CD14-positive monocyte (primary cell): ENCODE measurements around the gene NSFL1C. TPM values are rescaled to one million over a fixed set of nuclear protein-coding genes. Genes with fewer than 3 reads are reported as not detected.

Experiments
- DNase-seq, 3 donors: peaks; one replicate each; pipeline ENCODE4 v3.0.0-alpha.2; 2011 to 2022
- H2AFZ ChIP-seq: 2 replicates; pipeline ENCODE4 v1.6.0; 2012; ENCODE audit warnings: mild to moderate bottlenecking, low read depth, low read length, inconsistent platforms; ENCODE audit not compliant: insufficient read depth, poor library complexity, severe bottlenecking
- H3K27ac ChIP-seq, 2 donors: 1 replicate in 1 of 2; 2 replicates in 1 of 2; pipeline ENCODE4 v1.5.1; 2012 to 2013; ENCODE audit warnings: low read length in 2 of 2, control low read depth in 1 of 2, inconsistent platforms in 1 of 2, low read depth in 1 of 2, mild to moderate bottlenecking in 1 of 2
- H3K27me3 ChIP-seq, 2 donors: one replicate each; pipeline versions ENCODE4 v1.6.0 to v1.6.1; 2011 to 2013; ENCODE audit warnings: low read length in 2 of 2; ENCODE audit not compliant: control insufficient read depth in 2 of 2, insufficient read depth in 2 of 2
- H3K36me3 ChIP-seq, 2 donors: replicated peaks in 1 of 2; 1 replicate in 1 of 2; 2 replicates in 1 of 2; pipeline versions ENCODE4 v1.5.1 to v1.6.1; 2012 to 2013; ENCODE audit warnings: low read length in 2 of 2, control low read depth in 1 of 2, inconsistent platforms in 1 of 2, mild to moderate bottlenecking in 1 of 2; ENCODE audit not compliant: insufficient read depth in 2 of 2, control insufficient read depth in 1 of 2
- H3K4me1 ChIP-seq, 2 donors: 1 replicate in 1 of 2; 2 replicates in 1 of 2; pipeline versions ENCODE4 v1.5.1 to v1.6.1; 2012 to 2013; ENCODE audit warnings: low read length in 2 of 2, control low read depth in 1 of 2, inconsistent platforms in 1 of 2, mild to moderate bottlenecking in 1 of 2, moderate library complexity in 1 of 2; ENCODE audit not compliant: insufficient read depth in 2 of 2, control insufficient read depth in 1 of 2
- H3K4me2 ChIP-seq: replicated peaks from 2 replicates; pipeline ENCODE3; 2012; ENCODE audit warnings: low read length, moderate library complexity, mild to moderate bottlenecking; ENCODE audit not compliant: poor library complexity, severe bottlenecking; ENCODE audit errors: extremely low read depth
- H3K4me3 ChIP-seq, 3 experiments: fragments of 200-600 bp in 1 of 3; sonication (generic) in 1 of 3; replicated peaks in 1 of 3; 1 replicate in 2 of 3; 2 replicates in 1 of 3; pipeline ENCODE4 v1.5.1; 2011 to 2013; ENCODE audit warnings: low read length in 3 of 3, mild to moderate bottlenecking in 3 of 3, control low read depth in 2 of 3, low read depth in 2 of 3, inconsistent platforms in 1 of 3, moderate library complexity in 1 of 3
- H3K79me2 ChIP-seq: 2 replicates; pipeline ENCODE4 v1.6.0; 2012; ENCODE audit warnings: mild to moderate bottlenecking, control low read depth, inconsistent platforms, low read length, moderate library complexity; ENCODE audit not compliant: insufficient read depth
- H3K9ac ChIP-seq: 2 replicates; pipeline ENCODE4 v1.6.0; 2017; ENCODE audit warnings: low read length, mild to moderate bottlenecking; ENCODE audit not compliant: insufficient read depth, poor library complexity, severe bottlenecking
- H3K9me3 ChIP-seq, 2 donors: replicated peaks in 1 of 2; 1 replicate in 1 of 2; 2 replicates in 1 of 2; pipeline versions ENCODE4 v1.5.1 to v1.6.1; 2012 to 2013; ENCODE audit warnings: low read length in 2 of 2, control low read depth in 1 of 2; ENCODE audit not compliant: control insufficient read depth in 1 of 2, insufficient read depth in 1 of 2
- H4K20me1 ChIP-seq: 2 replicates; pipeline ENCODE4 v1.6.0; 2012; ENCODE audit warnings: mild to moderate bottlenecking, low read length, control low read depth, moderate library complexity; ENCODE audit not compliant: insufficient read depth
- H3K27ac Mint-ChIP-seq, 7 donors: one replicate each; pipeline ENCODE4 v1.8.0; 2020; ENCODE audit warnings: mild to moderate bottlenecking in 7 of 7, mixed read lengths in 7 of 7, moderate library complexity in 6 of 7, inconsistent platforms in 2 of 7
- H3K27me3 Mint-ChIP-seq, 3 donors: one replicate each; pipeline ENCODE4 v1.8.0; 2021 to 2022; ENCODE audit warnings: low read depth in 3 of 3, mild to moderate bottlenecking in 3 of 3, mixed read lengths in 3 of 3, moderate library complexity in 3 of 3, inconsistent platforms in 1 of 3
- H3K36me3 Mint-ChIP-seq, 2 donors: one replicate each; pipeline ENCODE4 v1.8.0; 2020; ENCODE audit warnings: mixed read lengths in 2 of 2, inconsistent platforms in 1 of 2, mild to moderate bottlenecking in 1 of 2
- H3K4me1 Mint-ChIP-seq: one replicate; pipeline ENCODE4 v1.8.0; 2020; ENCODE audit warnings: mild to moderate bottlenecking, mixed read lengths
- H3K4me3 Mint-ChIP-seq, 2 donors: one replicate each; pipeline ENCODE4 v1.8.0; 2020; ENCODE audit warnings: mild to moderate bottlenecking in 2 of 2, mixed read lengths in 2 of 2, moderate library complexity in 1 of 2
- H3K9me3 Mint-ChIP-seq, 7 donors: one replicate each; pipeline ENCODE4 v1.8.0; 2020 to 2022; ENCODE audit warnings: mixed read lengths in 7 of 7, mild to moderate bottlenecking in 6 of 7, moderate library complexity in 6 of 7, inconsistent platforms in 2 of 7
- WGBS: methylation state at CpG from one replicate; pipeline ENCODE4 v1.1.5; 2013; ENCODE audit warnings: missing lambda C conversion rate; ENCODE audit not compliant: insufficient coverage; 5-methylcytosine and 5-hydroxymethylcytosine counted together
- intact Hi-C, 2 donors: fragments of 100-400 bp; cut with micrococcal nuclease; formaldehyde crosslinking; loops; one replicate each; pipeline versions ENCODE4 v1.15.0 to v1.15.1; 2023
- polyA plus RNA-seq, 3 donors: library from polyadenylated mRNA; depleted of rRNA in 1 of 3; unstranded in 2 of 3; stranded (reverse) in 1 of 3; fragments of 300-500 nt in 2 of 3; fragments of >200 nt in 1 of 3; fragmentation: Illumina TruSeq in 2 of 3; gene quantifications; 1 replicate in 2 of 3; 2 replicates in 1 of 3; pipeline ENCODE4 v1.2.3, GENCODE V29; 2012 to 2021
- TF ChIP-seq, protein P1 (sequence below): fragments of 200-600 bp; IDR thresholded peaks from one replicate; pipeline ENCODE4 v1.8.0; 2022; ENCODE audit warnings: antibody characterized with exemption, mild to moderate bottlenecking

NSFL1C gene
- polyA plus RNA-seq, 3 donors: 52.8 to 80.8 (median 56.8) TPM

GRCh38 chr20:1477896-1478490 is 11.3 kb upstream of the NSFL1C start:
- TF ChIP-seq, protein P1, sequence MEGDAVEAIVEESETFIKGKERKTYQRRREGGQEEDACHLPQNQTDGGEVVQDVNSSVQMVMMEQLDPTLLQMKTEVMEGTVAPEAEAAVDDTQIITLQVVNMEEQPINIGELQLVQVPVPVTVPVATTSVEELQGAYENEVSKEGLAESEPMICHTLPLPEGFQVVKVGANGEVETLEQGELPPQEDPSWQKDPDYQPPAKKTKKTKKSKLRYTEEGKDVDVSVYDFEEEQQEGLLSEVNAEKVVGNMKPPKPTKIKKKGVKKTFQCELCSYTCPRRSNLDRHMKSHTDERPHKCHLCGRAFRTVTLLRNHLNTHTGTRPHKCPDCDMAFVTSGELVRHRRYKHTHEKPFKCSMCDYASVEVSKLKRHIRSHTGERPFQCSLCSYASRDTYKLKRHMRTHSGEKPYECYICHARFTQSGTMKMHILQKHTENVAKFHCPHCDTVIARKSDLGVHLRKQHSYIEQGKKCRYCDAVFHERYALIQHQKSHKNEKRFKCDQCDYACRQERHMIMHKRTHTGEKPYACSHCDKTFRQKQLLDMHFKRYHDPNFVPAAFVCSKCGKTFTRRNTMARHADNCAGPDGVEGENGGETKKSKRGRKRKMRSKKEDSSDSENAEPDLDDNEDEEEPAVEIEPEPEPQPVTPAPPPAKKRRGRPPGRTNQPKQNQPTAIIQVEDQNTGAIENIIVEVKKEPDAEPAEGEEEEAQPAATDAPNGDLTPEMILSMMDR: no peak
- intact Hi-C loops: no loop called here
- H3K4me2 ChIP-seq: no peak overlapping the region
- WGBS: 88% methylated on average over 4 of the region's 7 CpGs
- Mint-ChIP-seq H3K9me3 (peaks cover 0 to 3% (median 0%) of the 10 kb centered on the region in 7 donors), H3K4me1 (peaks cover 88% of the 10 kb centered on the region), H3K36me3 (peaks cover 78 to 88% of the 10 kb centered on the region in 2 donors), H3K4me3 (no peak overlapping the region), H3K27ac (peak overlapping the region; percentile 41 to 81 (median 72)), H3K27me3 (peaks cover 0 to 3% (median 0%) of the 10 kb centered on the region in 3 donors)
- no peak overlapping the region for H3K9ac ChIP-seq
- H4K20me1 ChIP-seq: peaks cover 100% of the 10 kb centered on the region
- H3K79me2 ChIP-seq: peaks cover 100% of the 10 kb centered on the region
- H3K4me1 ChIP-seq: peaks cover 55 to 89% of the 10 kb centered on the region in 2 donors
- no peak overlapping the region for H2AFZ ChIP-seq
- no peak overlapping the region for H3K4me3 ChIP-seq
- DNase-seq: no peak
- H3K27ac ChIP-seq: peak overlapping the region in 1 of 2 donors; percentile 62
- H3K36me3 ChIP-seq: peaks cover 75 to 97% of the 10 kb centered on the region in 2 donors
- no peaks in the 10 kb centered on the region for H3K27me3 ChIP-seq
- H3K9me3 ChIP-seq: no peaks in the 10 kb centered on the region

- H3K27ac ChIP-seq: peak overlapping the region; percentile 36 to 62
- peaks cover 81 to 98% of the 10 kb centered on the region in 2 donors for H3K36me3 ChIP-seq
- no peak overlapping the region for H3K4me2 ChIP-seq
- TF ChIP-seq, protein P1: peak; percentile 48
- intact Hi-C loops: no loop called here
- no peak overlapping the region for H2AFZ ChIP-seq
- peaks cover 72 to 91% of the 10 kb centered on the region in 2 donors for H3K36me3 Mint-ChIP-seq
- WGBS: 85% methylated on average over 3 of the region's 4 CpGs
- peak in 1 of 3 donors; percentile 32 for DNase-seq
- peak overlapping the region in 6 of 7 donors; percentile 57 to 89 (median 82) for H3K27ac Mint-ChIP-seq
- H3K4me1 ChIP-seq: peaks cover 55 to 89% of the 10 kb centered on the region in 2 donors
- H4K20me1 ChIP-seq: peaks cover 100% of the 10 kb centered on the region
- no peak overlapping the region for H3K9ac ChIP-seq
- peaks cover 0 to 3% (median 0%) of the 10 kb centered on the region in 7 donors for H3K9me3 Mint-ChIP-seq
- peaks cover 97% of the 10 kb centered on the region for H3K79me2 ChIP-seq
- peaks cover 81% of the 10 kb centered on the region for H3K4me1 Mint-ChIP-seq
- H3K27me3 ChIP-seq: no peaks in the 10 kb centered on the region
- no peak overlapping the region for H3K4me3 Mint-ChIP-seq
- H3K27me3 Mint-ChIP-seq: peaks cover 0 to 3% (median 0%) of the 10 kb centered on the region in 3 donors
- H3K4me3 ChIP-seq: no peak overlapping the region
- H3K9me3 ChIP-seq: no peaks in the 10 kb centered on the region
Observed at GRCh38 chr20:1474817-1475603, 8.4 kb upstream of the NSFL1C start.
